SK-N-SH treated with all-trans-retinoic acid at 6 μM for 48 hours (cell line): ENCODE results near the gene MGMT.

Source experiments
- ATAC-seq: fragments of 200-7000 bp; cut with Tn5 transposase; 3 replicates; pipeline ENCODE4 v1.9.1; 2020; ENCODE audit warnings: mild to moderate bottlenecking, moderate library complexity
- ARNTL ChIP-seq: fragments of 450-650 bp; formaldehyde crosslinking; IDR thresholded peaks from 2 replicates; pipeline ENCODE4 v1.5.0; 2020; ENCODE audit warnings: low read depth, mild to moderate bottlenecking, moderate library complexity, borderline replicate concordance
- CREB5 ChIP-seq: fragments of 250-450 bp; sonication (Bioruptor Pico); IDR thresholded peaks from 2 replicates; pipeline ENCODE4 v1.5.1; 2020; ENCODE audit warnings: low read depth, mild to moderate bottlenecking, moderate library complexity
- CSDC2 ChIP-seq: fragments of 250-450 bp; sonication (Bioruptor Pico); IDR thresholded peaks from 2 replicates; pipeline ENCODE4 v1.5.0; 2020; ENCODE audit warnings: mild to moderate bottlenecking, moderate library complexity
- ESRRG ChIP-seq: fragments of 250-450 bp; sonication (Bioruptor Pico); IDR thresholded peaks from 2 replicates; pipeline ENCODE4 v1.6.1; 2021; ENCODE audit warnings: mild to moderate bottlenecking
- GLIS3 ChIP-seq: fragments of 250-450 bp; sonication (Bioruptor Pico); IDR thresholded peaks from 2 replicates; pipeline ENCODE4 v1.5.0; 2020; ENCODE audit warnings: mild to moderate bottlenecking, moderate library complexity
- OSR1 ChIP-seq: fragments of 250-450 bp; sonication (Bioruptor Pico); IDR thresholded peaks from 2 replicates; pipeline ENCODE4 v1.8.0; 2022; ENCODE audit warnings: moderate library complexity, mild to moderate bottlenecking, inconsistent platforms
- POU6F1 ChIP-seq: fragments of 250-450 bp; sonication (Bioruptor Pico); IDR thresholded peaks from 2 replicates; pipeline ENCODE4 v1.8.0; 2021; ENCODE audit warnings: low read depth, mild to moderate bottlenecking, moderate library complexity, borderline replicate concordance
- PPARA ChIP-seq: fragments of 250-450 bp; sonication (Bioruptor Pico); IDR thresholded peaks from 2 replicates; pipeline ENCODE4 v1.5.0; 2020; ENCODE audit warnings: mild to moderate bottlenecking, borderline replicate concordance
- RARB ChIP-seq: fragments of 250-450 bp; sonication (Bioruptor Pico); IDR thresholded peaks from 2 replicates; pipeline ENCODE4 v1.8.0; 2021; ENCODE audit warnings: mild to moderate bottlenecking, moderate library complexity
- SNAI2 ChIP-seq: fragments of 250-450 bp; sonication (Bioruptor Pico); IDR thresholded peaks from 2 replicates; pipeline ENCODE4 v1.5.0; 2020; ENCODE audit warnings: mild to moderate bottlenecking, moderate library complexity
- TCF4 ChIP-seq: fragments of 250-450 bp; sonication (Bioruptor Pico); IDR thresholded peaks from 2 replicates; pipeline ENCODE4 v1.8.0; 2021; ENCODE audit warnings: mild to moderate bottlenecking, moderate library complexity, borderline replicate concordance
- TOX ChIP-seq: fragments of 250-450 bp; sonication (Bioruptor Pico); IDR thresholded peaks from 2 replicates; pipeline ENCODE4 v1.8.0; 2021; ENCODE audit warnings: mild to moderate bottlenecking, moderate library complexity, borderline replicate concordance
- TSHZ2 ChIP-seq: fragments of 250-450 bp; sonication (Bioruptor Pico); IDR thresholded peaks from 2 replicates; pipeline ENCODE4 v1.5.0; 2020; ENCODE audit warnings: mild to moderate bottlenecking, moderate library complexity
- ZC3H10 ChIP-seq: fragments of 250-450 bp; sonication (Bioruptor Pico); IDR thresholded peaks from 2 replicates; pipeline ENCODE4 v1.5.1; 2021; ENCODE audit warnings: mild to moderate bottlenecking, moderate library complexity
- ZFP3 ChIP-seq: fragments of 250-450 bp; sonication (Bioruptor Pico); IDR thresholded peaks from 2 replicates; pipeline ENCODE4 v1.5.0; 2020; ENCODE audit warnings: mild to moderate bottlenecking, moderate library complexity
- ZFP30 ChIP-seq: fragments of 450-650 bp; formaldehyde crosslinking; IDR thresholded peaks from 2 replicates; pipeline ENCODE4 v1.5.0; 2022; ENCODE audit warnings: mild to moderate bottlenecking, moderate library complexity
- ZNF565 ChIP-seq: fragments of 450-650 bp; formaldehyde crosslinking; conservative IDR thresholded peaks from 2 replicates; pipeline ENCODE4 v1.5.0; 2020; ENCODE audit warnings: low read depth, mild to moderate bottlenecking, moderate library complexity
- ZNF70 ChIP-seq: fragments of 450-650 bp; formaldehyde crosslinking; IDR thresholded peaks from 2 replicates; pipeline ENCODE4 v1.5.0; 2020; ENCODE audit warnings: mild to moderate bottlenecking, moderate library complexity
- ZNF8 ChIP-seq: fragments of 450-650 bp; formaldehyde crosslinking; IDR thresholded peaks from 2 replicates; pipeline ENCODE4 v1.5.0; 2020; ENCODE audit warnings: mild to moderate bottlenecking, moderate library complexity
- TF ChIP-seq, protein P1 (sequence below): fragments of 250-450 bp; sonication (Bioruptor Pico); IDR thresholded peaks from 2 replicates; pipeline ENCODE4 v1.5.1; 2021; ENCODE audit warnings: mild to moderate bottlenecking, moderate library complexity
- TF ChIP-seq, protein P2 (sequence below): fragments of 250-450 bp; sonication (Bioruptor Pico); IDR thresholded peaks from 2 replicates; pipeline ENCODE4 v1.8.0; 2020; ENCODE audit warnings: mild to moderate bottlenecking, moderate library complexity, borderline replicate concordance

The MGMT gene

GRCh38 chr10:129792141-129792540, 325.1 kb downstream of the MGMT start:
- no peak for ATAC-seq

DNA sequence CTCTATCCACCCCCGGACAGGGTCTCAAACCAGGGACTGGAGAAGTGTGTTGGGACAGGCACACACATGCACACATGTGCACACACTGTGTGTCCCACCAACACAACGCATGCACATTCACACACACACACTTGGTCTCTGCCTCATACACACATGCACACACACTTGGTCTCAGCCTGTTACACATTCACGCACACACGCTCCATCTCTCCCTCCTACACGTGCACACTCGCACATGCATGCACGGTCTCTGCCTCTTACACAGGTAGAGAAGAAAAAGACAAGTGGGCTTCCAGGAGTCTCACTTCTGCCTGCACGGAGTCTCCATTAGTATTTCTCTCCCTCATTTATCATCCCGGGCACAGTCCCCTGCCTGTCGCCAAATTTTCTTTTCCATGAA, 325.8 kb downstream of the MGMT start:
- ATAC-seq = no peak
- TF ChIP-seq CREB5 (CRISPR knock-in tag) (no peak), PPARA (CRISPR knock-in tag) (no peak), RARB (CRISPR knock-in tag) (no peak), POU6F1 (CRISPR knock-in tag) (no peak), ZNF565 (CRISPR knock-in tag) (no peak), TSHZ2 (no peak), ESRRG (CRISPR knock-in tag) (no peak), CSDC2 (CRISPR knock-in tag) (no peak)
- TF ChIP-seq, protein P1, sequence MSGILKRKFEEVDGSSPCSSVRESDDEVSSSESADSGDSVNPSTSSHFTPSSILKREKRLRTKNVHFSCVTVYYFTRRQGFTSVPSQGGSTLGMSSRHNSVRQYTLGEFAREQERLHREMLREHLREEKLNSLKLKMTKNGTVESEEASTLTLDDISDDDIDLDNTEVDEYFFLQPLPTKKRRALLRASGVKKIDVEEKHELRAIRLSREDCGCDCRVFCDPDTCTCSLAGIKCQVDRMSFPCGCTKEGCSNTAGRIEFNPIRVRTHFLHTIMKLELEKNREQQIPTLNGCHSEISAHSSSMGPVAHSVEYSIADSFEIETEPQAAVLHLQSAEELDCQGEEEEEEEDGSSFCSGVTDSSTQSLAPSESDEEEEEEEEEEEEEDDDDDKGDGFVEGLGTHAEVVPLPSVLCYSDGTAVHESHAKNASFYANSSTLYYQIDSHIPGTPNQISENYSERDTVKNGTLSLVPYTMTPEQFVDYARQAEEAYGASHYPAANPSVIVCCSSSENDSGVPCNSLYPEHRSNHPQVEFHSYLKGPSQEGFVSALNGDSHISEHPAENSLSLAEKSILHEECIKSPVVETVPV (CRISPR knock-in tag) = no peak

More at GRCh38 chr10:129792141-129792540, 325.1 kb downstream of the MGMT start:
- TF ChIP-seq GLIS3 (CRISPR knock-in tag) (no peak), TSHZ2 (no peak), TCF4 (CRISPR knock-in tag) (no peak), ZNF8 (CRISPR knock-in tag) (no peak), SNAI2 (CRISPR knock-in tag) (no peak), CSDC2 (CRISPR knock-in tag) (no peak), TOX (CRISPR knock-in tag) (no peak), POU6F1 (CRISPR knock-in tag) (no peak), ESRRG (CRISPR knock-in tag) (no peak), ZNF70 (CRISPR knock-in tag) (no peak), OSR1 (CRISPR knock-in tag) (no peak), ZFP3 (CRISPR knock-in tag) (no peak), ZNF565 (CRISPR knock-in tag) (no peak), ARNTL (CRISPR knock-in tag) (no peak), PPARA (CRISPR knock-in tag) (no peak), ZC3H10 (CRISPR knock-in tag) (no peak), ZFP30 (CRISPR knock-in tag) (no peak)
- TF ChIP-seq, protein P1 (CRISPR knock-in tag) = no peak
- TF ChIP-seq, protein P2, sequence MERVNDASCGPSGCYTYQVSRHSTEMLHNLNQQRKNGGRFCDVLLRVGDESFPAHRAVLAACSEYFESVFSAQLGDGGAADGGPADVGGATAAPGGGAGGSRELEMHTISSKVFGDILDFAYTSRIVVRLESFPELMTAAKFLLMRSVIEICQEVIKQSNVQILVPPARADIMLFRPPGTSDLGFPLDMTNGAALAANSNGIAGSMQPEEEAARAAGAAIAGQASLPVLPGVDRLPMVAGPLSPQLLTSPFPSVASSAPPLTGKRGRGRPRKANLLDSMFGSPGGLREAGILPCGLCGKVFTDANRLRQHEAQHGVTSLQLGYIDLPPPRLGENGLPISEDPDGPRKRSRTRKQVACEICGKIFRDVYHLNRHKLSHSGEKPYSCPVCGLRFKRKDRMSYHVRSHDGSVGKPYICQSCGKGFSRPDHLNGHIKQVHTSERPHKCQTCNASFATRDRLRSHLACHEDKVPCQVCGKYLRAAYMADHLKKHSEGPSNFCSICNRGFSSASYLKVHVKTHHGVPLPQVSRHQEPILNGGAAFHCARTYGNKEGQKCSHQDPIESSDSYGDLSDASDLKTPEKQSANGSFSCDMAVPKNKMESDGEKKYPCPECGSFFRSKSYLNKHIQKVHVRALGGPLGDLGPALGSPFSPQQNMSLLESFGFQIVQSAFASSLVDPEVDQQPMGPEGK (CRISPR knock-in tag) = no peak
